GM18505 (cell line): Measurements from ENCODE around the gene MYO5C.

Experiments
- ATAC-seq: cut with Tn5 transposase; IDR thresholded peaks from one replicate; pipeline ENCODE4 v1.9.1; 2021; ENCODE audit not compliant: unreplicated experiment
- POLR2A ChIP-seq: IDR thresholded peaks from 4 replicates; pipeline ENCODE4 v1.6.1; 2011; ENCODE audit warnings: borderline replicate concordance; ENCODE audit not compliant: insufficient read depth, insufficient read length; ENCODE audit errors: extremely low read depth

The MYO5C gene

GRCh38 chr15:52295421-52296001, at the start of gene MYO5C:
TSS of gene MYO5C (minus strand) at chr15:52295804. CDS start at chr15:52295636, 168 bp downstream.
- no peak for TF ChIP-seq POLR2A
- no peak for ATAC-seq

DNA sequence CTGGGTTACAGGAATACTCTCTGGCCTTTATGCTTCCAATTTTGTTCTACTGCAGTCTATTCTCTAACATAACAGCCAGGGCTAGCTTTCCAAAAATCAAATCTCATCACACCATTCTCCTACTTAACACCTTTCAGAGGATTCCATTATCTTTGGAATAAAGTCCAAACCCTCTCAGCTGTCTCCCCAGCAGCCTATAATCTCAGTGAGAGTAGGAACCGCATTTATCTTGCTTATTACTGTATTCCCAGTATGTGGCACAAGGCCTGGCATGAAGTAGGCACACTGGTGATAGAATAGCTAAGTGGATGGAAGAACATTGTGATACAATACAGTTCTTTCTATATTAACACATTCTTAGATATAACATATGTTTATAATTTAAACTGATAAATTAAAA, 49.0 kb upstream of the MYO5C start:
- no peak for ATAC-seq
- no peak for TF ChIP-seq POLR2A

GRCh38 chr15:52343831-52344230, 48.2 kb upstream of the MYO5C start:
- no peak for ATAC-seq
- TF ChIP-seq POLR2A = no peak

DNA sequence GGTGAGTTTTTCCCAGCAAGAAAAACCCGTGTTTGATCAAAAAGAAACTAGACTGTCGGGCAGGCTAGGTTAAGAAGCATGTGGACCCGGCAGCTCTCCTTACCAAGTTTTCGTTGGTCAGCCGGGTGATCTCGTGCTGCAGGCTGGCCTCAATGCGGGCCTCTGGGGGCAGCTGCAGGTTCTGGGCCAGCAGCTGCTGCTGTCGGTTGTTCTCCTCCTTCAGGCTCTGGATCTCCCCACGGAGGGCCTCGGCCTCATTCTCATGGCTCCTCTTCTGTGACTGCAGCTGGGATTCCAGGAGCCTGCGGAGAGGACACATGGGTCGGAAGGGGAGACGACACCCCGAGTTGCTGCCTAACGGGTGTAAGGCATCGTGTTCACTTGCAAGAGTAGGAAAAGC, 44.5 kb upstream of the MYO5C start:
- ATAC-seq = no peak
- no peak for TF ChIP-seq POLR2A

DNA sequence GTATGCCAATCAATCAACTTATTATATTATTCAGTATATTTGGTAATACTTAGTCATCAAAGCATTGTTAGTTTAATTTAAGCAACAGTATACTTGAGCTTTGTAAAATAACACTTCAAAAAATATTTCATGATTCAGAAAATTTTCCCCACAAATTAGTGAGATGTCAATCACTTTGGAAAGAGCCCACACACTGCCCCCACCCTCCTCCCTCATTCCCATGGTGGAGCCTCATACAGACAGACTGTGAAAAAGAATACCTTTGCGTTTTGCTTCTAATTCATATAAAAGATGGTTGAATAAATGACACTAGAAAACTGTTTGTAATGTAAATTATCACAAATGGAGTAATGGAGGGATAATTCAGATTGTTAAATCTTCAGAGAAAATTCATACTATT, 43.3 kb upstream of the MYO5C start:
- no peak for TF ChIP-seq POLR2A
- no peak for ATAC-seq

DNA sequence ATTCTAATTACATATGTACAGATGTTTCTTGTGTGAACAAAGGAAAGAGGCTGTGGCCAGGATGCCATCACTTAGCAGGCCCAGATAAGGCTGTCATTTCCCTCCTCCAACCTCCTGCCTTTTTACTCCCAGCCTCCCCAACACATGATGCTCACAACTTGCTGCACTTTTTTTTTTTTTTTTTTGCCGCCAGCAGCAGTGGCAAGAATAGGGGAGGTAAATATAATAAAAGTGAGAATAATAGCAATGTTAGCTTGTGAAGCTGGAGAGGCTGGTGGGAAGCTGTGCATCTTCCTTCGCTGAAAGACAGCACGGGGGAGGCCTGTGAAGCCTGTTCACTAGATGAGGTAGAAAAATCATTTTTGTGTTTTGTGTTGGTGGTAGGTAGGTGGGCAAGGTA, 42.5 kb upstream of the MYO5C start:
- no peak for TF ChIP-seq POLR2A
- ATAC-seq = no peak

GRCh38 chr15:52337198-52337853, 41.7 kb upstream of the MYO5C start:
- no peak for TF ChIP-seq POLR2A
- ATAC-seq = no peak

DNA sequence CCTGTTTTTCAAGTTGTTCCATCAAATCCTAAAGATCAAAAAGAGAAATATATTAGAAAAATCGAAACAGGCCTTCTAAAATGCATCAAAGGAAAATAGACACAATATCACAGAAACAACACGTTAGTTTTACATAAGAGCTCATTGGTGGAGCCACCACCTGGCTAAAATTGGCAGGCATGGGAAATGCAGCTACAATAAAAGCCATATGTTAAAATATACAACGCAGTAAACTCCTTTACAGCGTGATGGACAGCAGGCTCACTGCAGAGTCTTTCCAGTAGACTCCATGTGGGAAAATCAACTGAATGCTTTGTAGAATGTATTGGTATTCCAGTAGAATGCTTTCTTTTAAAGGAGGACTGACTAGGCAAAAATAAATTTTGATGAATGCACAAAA, 40.9 kb upstream of the MYO5C start:
- no peak for TF ChIP-seq POLR2A
- no peak for ATAC-seq

DNA sequence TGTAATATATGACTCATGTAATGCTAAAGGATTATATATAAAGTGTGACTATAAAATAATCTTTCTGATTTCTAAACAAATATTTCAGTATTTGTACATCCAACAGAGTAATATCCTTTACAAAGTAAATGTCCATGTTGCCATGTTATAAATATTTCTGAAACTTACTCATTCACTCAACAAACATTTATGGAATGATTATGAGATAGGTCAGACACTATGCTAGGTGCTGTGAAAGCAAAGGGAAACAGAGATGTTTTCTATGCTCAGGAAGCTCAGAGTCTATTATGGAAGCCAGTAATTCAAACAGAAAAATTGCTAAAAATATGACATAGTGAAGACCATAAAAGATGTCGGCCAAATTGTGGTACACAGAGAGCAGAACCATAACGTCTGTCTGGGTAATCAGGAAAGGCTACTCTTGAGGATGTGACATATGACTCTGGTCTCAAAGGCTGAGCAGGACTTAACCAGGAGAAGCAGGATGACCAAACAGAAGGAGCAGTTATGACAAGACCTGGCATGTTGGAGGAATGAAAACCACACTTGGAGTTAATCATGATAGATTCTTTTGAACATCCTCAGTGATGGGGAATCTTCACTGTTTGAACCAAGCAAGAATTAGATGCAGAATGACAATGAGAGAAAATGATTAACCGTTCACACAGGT, 39.0 kb upstream of the MYO5C start:
- no peak for ATAC-seq
- TF ChIP-seq POLR2A = no peak

DNA sequence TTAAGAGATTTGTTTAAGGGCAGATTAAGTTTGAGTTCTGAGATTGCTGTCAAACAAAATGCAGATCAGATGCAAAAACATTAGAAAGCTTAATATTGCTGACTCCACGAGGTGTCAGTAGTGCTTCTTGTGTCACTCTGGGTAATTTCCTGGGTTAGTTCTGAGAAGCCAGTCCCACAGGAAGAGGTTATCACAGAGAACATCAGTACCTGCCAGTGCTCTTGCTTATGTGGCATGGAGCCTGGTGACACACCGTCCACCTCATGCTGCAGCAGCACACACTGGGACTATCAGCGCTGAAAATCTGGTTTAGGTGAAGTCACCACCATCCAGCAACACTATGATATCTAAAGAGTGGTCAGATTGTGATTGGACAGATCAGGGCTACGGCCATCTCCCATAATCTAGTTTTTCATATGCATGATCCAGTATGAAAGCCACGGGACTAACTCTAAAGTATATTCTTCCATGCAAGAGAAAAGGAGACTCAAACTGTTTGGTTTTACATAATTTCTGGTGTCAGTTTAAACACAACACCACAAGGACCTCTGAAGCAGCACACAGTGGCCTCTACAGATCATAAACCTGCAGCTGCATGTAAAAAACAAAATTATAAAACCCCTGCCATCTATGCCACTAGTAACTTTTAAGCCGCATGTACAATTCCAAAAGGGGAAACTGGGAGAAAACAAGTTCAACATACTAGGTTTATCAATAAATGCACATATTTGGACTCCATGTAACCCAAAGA, 36.1 kb upstream of the MYO5C start:
- peak; percentile 78 for ATAC-seq
- no peak for TF ChIP-seq POLR2A

DNA sequence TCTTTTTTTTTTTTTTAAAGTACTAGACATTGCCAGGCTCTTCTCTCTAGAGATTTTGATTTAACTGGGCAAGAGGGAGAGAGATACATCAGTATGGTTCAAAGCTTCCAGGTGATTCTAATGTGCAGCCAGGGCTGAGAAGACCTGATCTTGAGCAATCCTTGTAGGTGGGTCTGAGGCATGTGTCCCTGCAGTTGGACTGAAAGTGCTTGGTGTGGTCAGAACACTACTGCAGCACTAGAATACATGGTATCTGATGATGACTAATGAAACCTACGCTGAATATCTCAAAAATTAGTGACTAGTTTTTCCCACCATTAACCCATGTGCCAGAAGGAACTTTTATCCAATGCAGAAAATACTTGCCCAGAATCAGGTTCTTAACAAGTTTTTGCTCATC, 34.4 kb upstream of the MYO5C start:
- no peak for ATAC-seq
- no peak for TF ChIP-seq POLR2A

- ATAC-seq = no peak
- no peak for TF ChIP-seq POLR2A
Measured at GRCh38 chr15:52329150-52329549, 33.5 kb upstream of the MYO5C start.

DNA sequence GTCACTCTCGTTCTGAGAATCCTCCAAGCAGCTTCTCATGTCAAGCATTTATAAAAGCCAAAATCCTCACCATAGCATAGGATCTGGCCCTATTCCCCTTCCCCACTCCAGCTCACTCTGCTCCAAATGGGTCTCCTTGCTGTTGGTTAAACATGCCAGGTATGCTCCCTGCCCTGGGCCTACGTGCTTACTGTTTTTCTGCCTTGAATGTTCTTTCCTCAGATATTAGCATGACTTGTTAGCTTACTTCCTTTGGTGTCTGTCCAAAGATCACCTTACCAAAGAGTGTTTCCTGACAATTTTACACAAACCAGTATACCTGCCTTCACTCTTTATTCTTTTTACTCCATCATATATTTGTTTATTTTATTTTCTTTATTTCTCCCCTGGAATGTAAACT, 33.1 kb upstream of the MYO5C start:
- TF ChIP-seq POLR2A = no peak
- ATAC-seq = no peak
